Kidney (tissue), 14 donors: ENCODE measurements around the gene HTT-AS. TPM values are rescaled to one million over a fixed set of nuclear protein-coding genes. Genes with fewer than 3 reads are reported as not detected.
A peak's percentile ranks its signal among the peaks of the same experiment; 100 is the strongest.

Source experiments
- DNase-seq, 5 donors: peaks; one replicate each; pipeline ENCODE4 v3.0.0-alpha.2; 2013 to 2020
- FAIRE-seq: peaks from 2 replicates; lab custom pipeline; 2012; peaks lifted over from hg19 to GRCh38; lab: Jason Lieb, UNC
- H3K27ac ChIP-seq, 2 donors: one replicate each; pipeline ENCODE4 v1.7.0; 2013; ENCODE audit warnings: low read depth in 2 of 2, low read length in 2 of 2, inconsistent platforms in 1 of 2
- H3K27me3 ChIP-seq: one replicate; pipeline ENCODE4 v1.7.1; 2013; ENCODE audit warnings: low read length, inconsistent platforms; ENCODE audit not compliant: control insufficient read depth, insufficient read depth
- H3K36me3 ChIP-seq, 3 donors: one replicate each; pipeline versions ENCODE4 v1.7.0 to v1.7.1; 2013; ENCODE audit warnings: low read length in 3 of 3, control low read depth in 1 of 3, inconsistent platforms in 1 of 3; ENCODE audit not compliant: insufficient read depth in 3 of 3, control insufficient read depth in 2 of 3
- H3K4me1 ChIP-seq, 3 donors: one replicate each; pipeline versions ENCODE4 v1.7.0 to v1.7.1; 2013; ENCODE audit warnings: low read length in 3 of 3, inconsistent platforms in 1 of 3, low read depth in 1 of 3; ENCODE audit not compliant: control insufficient read depth in 2 of 3, insufficient read depth in 2 of 3
- H3K4me3 ChIP-seq, 3 donors: one replicate each; pipeline versions ENCODE4 v1.7.0 to v1.8.1; 2013; ENCODE audit warnings: low read length in 3 of 3, control low read depth in 1 of 3, inconsistent platforms in 1 of 3
- H3K9ac ChIP-seq, 3 donors: one replicate each; pipeline versions ENCODE4 v1.7.0 to v1.7.1; 2013; ENCODE audit warnings: low read length in 3 of 3, control low read depth in 1 of 3, inconsistent platforms in 1 of 3
- H3K9me3 ChIP-seq, 3 donors: one replicate each; pipeline versions ENCODE4 v1.7.0 to v1.7.1; 2013; ENCODE audit warnings: low read length in 3 of 3, control low read depth in 1 of 3, inconsistent platforms in 1 of 3; ENCODE audit not compliant: control insufficient read depth in 2 of 3, insufficient read depth in 1 of 3
- CTCF ChIP-seq: IDR thresholded peaks from 3 replicates; pipeline ENCODE4 v1.5.1; 2012; ENCODE audit warnings: mild to moderate bottlenecking, moderate library complexity, borderline replicate concordance; ENCODE audit not compliant: insufficient read depth; ENCODE audit errors: extremely low read depth
- intact Hi-C: fragments of 100-400 bp; cut with DNase I; formaldehyde crosslinking; loops from one replicate; pipeline ENCODE4 v1.11.1; 2022
- polyA plus RNA-seq: library from polyadenylated mRNA; stranded (reverse); fragments of 350-450 nt; fragmentation: Illumina TruSeq; extraction: RNeasy Lipid Tissue Mini Kit (QIAGEN cat#74804); gene quantifications from one replicate; pipeline ENCODE4 v1.2.3, GENCODE V29; 2014; ENCODE audit warnings: low read depth, low replicate concordance; ENCODE audit not compliant: insufficient read depth
- total RNA-seq: library from RNA; stranded (reverse); fragmentation: NEBNext Ultra II Directional; extraction: Animal tissue kit (Norgen Biotek cat#: 25700); gene quantifications from one replicate; pipeline ENCODE4 v1.2.1, GENCODE V29; 2021
- donor health status: control.
- donor health status: control.
- donor health status: control.
- donor health status: control.
- donor health status: control.
- donor health status: DM: yes; HTN: yes; CAD: no.
- donor health status: Normal renal cell carcinoma (clear cell type).

The HTT-AS gene
- total and polyA plus RNA-seq, 2 donors from 2014 or later = not detected

- Histone ChIP-seq H3K27me3 (no peaks in the 10 kb centered on the region), H3K4me1 (peaks cover 0 to 9% (median 0%) of the 10 kb centered on the region in 3 donors), H3K9ac (no peak overlapping the region), H3K4me3 (no peak overlapping the region), H3K9me3 (no peaks in the 10 kb centered on the region), H3K36me3 (peaks cover 8 to 42% (median 34%) of the 10 kb centered on the region in 3 donors), H3K27ac (peak overlapping the region in 1 of 2 donors; percentile 18)
- intact Hi-C loops = no loop called here
- no peak for FAIRE-seq
- no peak for DNase-seq
- no peak for TF ChIP-seq CTCF
These were observed 33.9 kb upstream of the HTT-AS start for GRCh38 chr4:3108211-3108610.

- H3K36me3 ChIP-seq = peaks cover 8 to 40% (median 34%) of the 10 kb centered on the region in 3 donors
- intact Hi-C loops = no loop called here
- no peak for TF ChIP-seq CTCF
- peak in 1 of 5 donors; percentile 12 for DNase-seq
- peaks cover 0 to 9% (median 0%) of the 10 kb centered on the region in 3 donors for H3K4me1 ChIP-seq
- H3K9me3 ChIP-seq = no peaks in the 10 kb centered on the region
- no peaks in the 10 kb centered on the region for H3K27me3 ChIP-seq
- H3K9ac ChIP-seq = no peak overlapping the region
- H3K4me3 ChIP-seq = no peak overlapping the region
- H3K27ac ChIP-seq = peak overlapping the region in 1 of 2 donors; percentile 11
- FAIRE-seq = no peak
These were observed 33.4 kb upstream of the HTT-AS start for GRCh38 chr4:3107691-3108121.

- Histone ChIP-seq H3K4me3 (no peak overlapping the region), H3K27me3 (no peaks in the 10 kb centered on the region), H3K4me1 (peaks cover 0 to 9% (median 0%) of the 10 kb centered on the region in 3 donors), H3K36me3 (peaks cover 8 to 38% (median 31%) of the 10 kb centered on the region in 3 donors), H3K9me3 (no peaks in the 10 kb centered on the region), H3K27ac (peak overlapping the region in 1 of 2 donors; percentile 5), H3K9ac (no peak overlapping the region)
- FAIRE-seq (no peak), DNase-seq (no peak)
- no peak for TF ChIP-seq CTCF
- intact Hi-C loops = no loop called here
These were observed 32.9 kb upstream of the HTT-AS start for GRCh38 chr4:3107271-3107670.
